Measurements from ENCODE around the gene USP31.

USP31 gene

DNA sequence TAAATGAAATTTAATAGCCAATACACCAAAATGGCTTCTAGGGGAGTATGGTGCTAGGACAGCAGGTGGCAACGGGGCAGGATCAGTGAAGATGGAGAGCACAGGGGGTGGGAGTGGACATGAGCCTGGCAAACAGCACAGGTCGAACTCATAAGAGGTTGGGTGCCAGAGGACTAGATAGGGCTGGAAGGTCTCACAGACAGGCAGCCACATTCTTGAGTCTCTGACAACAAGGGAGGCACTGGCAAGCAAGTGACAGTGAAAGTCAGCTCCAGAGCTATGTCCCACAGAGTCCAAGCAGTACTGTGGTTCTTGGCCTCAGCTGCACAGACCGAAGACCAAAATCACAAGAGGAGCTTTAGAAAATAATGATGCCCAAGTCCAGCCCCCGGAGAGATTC is 61.2 kb downstream of the USP31 start:
- no peak for DNase-seq

DNA sequence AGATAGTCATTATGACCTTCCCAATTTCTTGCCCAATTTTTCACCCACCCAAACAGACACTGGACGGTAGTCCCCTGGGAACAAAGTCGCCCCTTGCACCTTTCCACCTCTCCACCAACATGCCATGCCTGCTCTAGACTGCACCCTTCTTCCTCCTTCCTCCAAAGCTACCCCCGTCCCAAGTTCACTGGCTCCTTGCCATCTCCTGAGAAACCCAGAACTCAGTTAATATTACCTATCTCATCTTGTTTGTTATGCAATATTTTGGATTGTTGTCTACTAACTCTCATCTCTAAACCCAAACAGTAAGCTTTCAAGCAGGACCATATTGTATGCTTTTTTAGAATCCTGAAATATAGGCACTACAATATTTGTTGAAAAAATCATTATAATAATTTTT is 63.3 kb downstream of the USP31 start:
- DNase-seq: no peak

DNA sequence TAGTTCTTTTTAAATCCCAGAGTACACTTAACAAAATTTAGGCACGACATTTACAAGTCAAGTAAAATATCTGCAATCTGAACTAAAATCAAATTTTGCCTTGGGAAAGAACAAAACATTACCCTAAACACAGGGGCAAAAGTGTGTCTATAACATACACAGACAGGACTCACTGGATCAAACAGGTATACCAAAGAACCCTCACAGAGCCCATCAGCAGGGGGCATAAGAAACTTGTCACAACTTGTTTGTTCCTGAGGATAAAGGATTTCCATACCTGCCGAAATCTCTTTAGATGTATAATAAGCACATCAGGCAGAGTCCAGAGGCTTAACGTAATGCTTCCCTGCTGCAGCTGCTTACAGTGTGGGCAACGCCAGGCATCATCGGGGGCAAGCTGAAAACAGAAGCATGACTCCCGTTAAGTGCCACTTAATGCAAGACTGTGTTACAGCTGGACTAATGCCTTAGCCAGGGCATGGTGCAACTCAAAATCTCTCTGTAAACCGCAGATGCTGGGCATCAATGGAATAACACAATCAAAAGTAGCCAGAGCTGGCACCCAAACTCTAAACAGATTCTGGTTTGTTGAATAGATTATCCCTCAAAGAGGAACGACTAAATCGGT is 67.0 kb downstream of the USP31 start:
- DNase-seq: no peak

DNA sequence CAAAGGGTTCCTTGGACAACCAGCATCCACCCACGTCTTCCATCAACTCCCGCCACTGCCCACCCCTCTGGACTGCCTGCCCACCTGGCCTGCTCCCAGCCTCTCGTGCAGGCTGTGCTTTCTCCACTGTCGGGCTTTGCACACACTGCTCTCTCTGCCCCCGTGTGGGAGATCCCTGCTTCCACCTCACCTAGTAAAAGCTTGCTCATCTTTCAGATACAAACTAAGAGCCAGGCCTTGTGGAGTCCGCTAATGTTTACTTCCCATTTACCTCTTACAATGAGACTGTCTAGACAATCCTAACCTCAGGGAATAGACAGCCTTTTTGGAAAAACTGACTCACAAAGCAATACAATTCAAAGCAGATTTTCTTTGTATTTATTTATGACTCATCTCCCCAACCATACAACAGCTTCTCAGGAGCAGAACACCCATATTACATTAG is 67.6 kb downstream of the USP31 start:
- no peak for DNase-seq

DNA sequence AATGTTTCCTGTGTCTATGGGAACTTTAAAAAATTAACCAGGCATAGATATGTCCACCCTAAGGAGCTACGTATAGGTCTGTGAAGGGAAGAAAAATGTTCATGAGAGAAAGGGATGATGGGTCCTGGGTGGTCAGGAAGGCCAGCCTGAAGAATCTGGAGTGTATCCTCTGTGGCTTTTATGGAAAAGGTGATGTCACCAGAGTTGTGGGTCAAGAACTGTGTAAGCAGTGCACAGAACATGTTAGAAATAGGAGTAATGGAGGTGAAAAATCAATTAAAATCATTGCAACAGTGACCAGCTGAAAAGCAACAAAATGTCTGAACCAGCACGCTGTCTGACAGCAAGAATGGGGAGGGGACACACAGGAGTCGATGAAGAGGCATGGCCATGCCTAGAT is 68.5 kb downstream of the USP31 start:
- no peak for DNase-seq

DNA sequence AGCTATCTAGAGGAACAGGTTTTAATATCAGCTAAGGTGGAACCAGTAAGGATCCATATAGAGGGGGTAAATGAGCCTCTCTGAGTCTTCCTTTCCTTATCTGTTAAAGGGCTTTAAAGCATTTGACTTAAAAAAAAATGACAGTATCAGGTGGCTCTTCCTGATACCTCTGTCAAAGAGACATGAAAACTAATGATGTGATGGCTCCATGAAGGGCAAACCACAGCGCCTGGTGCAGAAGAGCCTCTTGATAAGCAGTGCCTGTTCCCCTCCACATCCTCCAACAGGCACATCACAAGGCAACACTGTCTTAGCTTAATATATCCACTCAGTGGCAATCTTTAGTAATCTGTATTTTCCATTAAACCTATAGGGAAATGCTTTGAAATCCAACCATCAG is 68.9 kb downstream of the USP31 start:
- no peak for DNase-seq

DNA sequence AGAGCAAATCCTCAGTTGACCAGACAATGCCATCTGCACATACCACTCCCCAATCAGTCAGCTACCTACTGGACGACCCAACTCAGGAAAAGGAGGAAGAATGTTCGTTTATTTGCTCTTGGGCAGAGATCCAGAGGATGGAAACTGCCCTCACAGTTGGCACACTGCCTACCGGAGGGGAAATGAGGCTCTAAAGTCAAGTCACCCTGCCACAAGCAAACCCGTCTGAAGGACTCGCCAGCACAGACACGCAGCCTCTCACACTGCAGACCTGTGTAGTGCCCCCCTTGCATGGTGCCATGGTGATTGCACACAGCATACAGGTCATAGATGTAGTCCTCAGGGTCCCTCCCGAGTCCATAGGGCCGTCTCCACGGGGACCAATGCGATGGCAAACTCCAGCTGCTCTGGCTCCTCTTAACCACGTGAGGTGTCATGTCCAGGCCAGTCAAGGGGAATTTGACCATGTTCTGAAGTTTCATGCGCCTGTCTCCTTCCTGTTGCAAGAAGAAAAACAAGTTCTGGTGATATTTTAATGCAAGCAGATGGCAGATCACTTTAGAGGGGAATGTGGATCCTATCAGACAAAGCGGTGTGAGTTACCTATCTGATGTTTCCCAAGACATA is 69.5 kb downstream of the USP31 start:
- DNase-seq: no peak

DNA sequence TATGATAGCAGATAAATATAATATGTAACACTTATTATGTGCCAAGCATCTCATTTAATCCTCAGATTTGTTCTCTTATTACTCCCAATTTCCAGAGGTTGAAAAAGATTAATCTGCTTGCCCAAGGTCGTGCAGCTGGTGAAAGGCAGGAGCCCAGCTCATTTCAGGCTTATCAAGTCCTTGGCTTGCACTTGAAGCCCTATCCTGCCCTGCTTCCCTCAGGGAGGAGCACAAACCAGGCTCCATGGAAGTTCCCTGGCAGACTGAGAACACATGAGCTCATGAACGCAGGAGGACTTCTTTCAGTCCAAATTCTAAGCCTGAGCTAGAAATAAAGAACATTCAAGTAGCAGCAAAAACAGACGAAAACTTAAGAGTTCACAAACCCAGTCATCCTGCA is 74.8 kb downstream of the USP31 start:
- DNase-seq: no peak

DNA sequence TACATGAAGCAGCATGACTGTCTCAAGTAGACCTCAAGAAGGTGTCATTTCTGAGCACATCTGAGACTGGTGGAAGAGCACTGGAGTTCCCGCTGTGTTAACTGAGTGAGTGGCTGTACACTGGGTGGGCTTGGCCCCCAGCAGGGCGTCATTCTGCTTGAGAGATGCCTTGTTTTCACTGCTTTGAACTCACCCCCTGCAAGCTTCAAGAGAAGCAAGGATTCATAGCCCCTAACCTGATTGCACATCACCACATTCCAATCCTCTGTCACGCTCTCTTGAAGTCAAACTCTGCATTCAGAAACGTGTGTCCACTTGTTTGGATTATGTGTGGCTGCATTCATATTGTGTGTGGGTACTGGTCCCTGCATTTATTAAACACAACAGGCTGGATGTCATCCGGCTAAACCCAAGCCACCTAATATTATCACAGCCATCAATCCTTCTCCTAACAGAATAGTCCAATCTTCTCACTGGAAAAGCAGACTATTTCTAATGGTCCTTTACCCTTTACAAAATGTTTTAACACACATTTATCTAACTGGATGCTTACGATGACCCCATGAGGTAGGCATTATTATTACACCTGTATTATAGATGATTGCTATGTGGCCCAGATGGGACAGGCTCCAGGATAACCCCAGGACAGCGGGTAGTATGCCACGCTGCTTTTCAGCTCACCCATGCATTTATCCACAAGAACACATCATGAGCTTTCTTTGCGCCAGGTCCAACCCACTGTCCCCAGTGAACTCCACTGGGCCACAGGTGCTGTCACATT is 76.3 kb downstream of the USP31 start:
- DNase-seq: no peak

DNA sequence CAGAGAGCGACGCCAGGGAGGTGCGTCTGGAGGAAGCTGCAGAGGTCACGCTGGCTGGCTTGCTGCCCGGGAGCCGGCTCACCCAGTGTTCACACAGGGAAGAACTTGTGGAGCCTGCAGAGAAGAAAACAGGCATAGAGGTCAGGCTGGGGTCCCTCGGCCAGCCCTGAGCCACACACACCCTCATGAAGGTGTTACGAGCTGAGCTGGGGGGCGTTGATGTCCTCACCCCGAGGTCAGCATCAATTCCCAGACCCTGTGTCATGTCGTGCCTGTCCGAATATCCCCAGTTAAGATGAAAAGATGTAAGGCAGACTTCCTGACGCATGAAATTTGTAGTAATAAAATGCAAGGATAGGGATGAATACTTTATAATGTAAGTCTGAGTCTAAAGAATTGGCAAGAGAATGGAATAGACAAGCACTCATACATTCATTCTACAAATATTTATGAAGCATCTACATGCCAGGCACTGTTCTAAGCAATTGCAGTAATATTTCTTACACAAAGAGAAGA is 77.1 kb downstream of the USP31 start:
- DNase-seq: no peak

DNA sequence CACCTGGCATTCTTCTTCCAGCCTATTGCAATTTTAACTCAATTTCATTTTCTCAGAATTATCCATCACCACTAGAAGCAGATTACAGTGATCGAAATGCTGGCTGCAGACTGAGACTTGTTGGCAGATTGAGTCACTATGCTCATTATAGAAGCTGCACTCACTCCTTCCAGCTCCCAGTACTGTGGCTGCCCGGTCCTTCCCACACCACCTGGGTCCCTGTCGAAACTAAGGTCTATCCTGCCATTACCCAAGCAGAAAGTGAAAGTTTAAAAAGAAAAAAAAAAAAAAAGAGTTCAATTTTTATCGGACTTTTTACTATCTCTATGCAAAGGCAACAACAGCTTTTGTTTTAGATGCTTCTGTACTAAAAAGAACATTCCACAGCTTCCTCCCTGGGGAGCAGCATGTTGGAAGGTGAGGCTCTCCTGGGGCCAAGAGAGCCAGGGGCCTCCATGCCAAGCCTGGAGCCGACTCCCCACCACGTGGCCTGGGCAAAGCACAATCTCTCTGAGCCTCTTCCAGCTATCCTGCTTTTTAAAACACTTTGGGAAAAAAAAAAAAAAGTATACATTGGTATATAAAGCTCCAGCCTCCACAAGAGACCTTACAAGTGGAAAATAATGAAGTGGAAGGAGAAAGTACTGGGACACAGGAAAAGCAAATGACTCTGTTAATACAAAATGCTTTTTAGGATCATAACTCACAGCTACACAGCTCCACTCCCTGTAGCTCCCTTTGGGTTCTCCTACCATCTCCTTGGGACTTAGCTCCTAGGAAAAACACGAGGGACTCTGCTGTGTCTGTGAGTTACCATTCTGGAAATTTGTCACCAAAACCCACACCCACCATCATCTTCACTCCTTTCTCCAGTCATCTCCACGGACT is 77.8 kb downstream of the USP31 start:
- no peak for DNase-seq

DNA sequence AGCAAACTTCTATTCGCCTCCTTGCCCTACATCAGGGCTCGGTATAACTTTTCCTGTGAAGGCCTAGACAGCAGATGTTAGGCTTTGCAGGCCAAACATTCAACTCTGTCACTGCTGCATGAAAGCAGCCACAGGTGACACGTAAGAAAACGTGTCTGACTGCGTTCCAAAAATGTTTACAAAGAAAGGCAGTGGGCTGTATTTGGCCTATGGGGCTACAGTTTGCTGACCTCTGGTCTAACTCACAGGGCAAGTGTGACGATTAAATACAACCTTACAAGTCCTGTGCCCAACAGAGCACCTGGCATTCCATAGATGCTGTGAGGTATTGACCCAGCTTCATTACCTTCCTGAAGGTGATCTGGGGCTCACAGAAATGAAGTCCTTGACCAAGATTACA is 79.4 kb downstream of the USP31 start:
- DNase-seq: no peak

DNA sequence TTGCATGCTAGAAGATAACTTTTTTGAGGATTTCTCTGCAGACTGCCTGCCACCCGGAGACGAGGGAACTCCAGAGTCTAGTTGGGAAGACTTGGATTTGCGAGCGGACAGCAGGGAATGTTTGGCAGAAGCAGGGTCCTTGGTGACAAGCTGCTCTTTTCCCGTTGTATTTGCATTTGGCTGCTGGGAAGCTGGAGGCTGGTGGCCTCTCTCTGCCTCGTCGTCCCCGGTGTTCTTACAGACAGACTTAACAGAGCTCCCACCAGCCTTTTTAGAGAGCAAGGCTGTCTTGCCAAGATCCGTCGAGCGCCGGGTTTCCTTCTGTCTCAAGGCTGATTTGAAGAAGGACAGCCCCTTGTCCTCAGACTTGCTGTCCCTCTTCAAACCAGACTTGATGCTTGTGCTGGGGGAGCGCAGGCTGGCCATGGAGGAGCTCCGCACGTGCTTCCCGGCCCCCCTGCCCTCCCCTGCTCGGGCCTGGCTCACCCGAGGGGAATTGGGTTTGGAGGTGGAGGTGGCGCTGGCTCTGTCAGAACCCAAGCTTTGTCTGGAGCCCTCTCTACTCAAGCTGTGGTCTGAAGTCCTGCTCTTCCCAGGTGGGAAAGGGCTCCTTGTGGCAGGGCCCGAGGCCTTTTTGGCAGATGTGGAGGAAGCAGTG is 81.0 kb downstream of the USP31 start:
- no peak for DNase-seq

DNA sequence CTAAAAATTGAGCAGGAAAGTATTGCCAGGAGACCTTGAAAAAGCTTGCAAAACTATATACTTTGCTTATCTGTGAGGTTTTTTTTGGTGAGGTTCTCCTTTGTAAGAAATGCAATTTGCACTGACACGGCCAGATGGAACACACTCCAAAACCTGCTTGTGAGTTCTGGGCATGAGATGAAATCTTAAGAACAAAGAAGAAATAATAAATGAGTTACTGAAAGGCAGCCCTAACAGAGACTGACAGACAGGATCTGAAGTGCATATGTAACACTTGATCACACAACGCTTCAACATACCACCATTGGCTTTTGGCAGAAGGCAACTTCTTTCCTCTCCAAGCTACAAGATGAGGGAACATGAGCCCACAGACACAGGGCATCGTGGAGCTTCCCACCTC is 82.6 kb downstream of the USP31 start:
- DNase-seq: no peak

DNA sequence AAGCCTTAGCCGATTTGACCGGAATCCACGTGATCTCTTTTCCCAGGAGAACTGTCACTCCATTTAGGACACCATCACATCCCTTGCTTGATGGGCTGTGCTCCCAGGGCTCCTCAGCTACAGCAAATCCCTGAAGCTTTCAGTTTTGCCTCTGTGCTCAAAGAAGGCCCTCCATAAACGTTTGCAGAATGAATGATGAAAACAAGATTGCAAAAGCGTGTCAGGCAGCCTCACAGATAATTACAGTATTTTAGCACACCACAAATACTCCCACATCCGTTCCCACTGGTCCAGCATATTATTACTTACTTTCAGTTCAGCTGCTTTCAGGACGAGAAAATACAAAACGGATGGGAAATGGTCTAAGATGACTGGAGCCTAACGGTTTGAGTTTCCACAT is 84.6 kb downstream of the USP31 start:
- DNase-seq: no peak

DNA sequence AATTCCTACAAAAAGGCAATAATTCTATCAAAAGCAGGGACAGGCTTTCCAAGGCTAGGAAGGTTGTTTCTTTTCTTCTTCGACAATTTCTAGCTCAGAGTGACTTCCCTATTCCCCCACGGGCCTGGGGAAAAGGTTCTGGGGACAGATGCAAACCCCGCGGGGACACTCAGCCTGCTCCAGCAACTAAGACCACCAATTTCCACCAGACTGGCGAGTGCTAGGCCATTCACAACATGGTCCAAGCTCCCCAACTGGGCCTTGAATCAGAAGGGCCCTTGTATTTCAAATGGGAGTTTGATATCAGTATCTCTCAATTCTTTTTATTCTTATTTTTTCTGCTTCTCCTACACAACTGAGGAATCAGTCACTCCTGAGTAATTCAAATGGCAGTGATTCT is 86.7 kb downstream of the USP31 start:
- no peak for DNase-seq

DNA sequence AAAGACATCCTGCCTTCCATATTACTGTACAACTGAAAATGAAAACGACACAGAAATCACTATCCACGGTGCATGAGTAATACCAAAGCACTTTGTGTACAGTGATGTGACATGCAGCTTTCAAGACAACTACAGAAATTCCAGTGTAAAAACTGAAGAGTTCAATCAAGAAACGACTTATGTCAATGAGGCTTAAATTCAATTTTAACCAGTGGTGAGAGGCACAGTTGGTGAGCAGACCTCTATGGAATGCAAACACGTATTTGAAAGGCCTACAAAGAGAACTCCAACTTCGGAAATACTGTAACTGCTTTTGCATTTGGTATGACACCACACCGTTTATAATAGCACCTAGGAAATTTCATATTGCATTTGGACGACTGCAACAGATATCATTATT is 87.6 kb downstream of the USP31 start:
- DNase-seq: no peak

DNA sequence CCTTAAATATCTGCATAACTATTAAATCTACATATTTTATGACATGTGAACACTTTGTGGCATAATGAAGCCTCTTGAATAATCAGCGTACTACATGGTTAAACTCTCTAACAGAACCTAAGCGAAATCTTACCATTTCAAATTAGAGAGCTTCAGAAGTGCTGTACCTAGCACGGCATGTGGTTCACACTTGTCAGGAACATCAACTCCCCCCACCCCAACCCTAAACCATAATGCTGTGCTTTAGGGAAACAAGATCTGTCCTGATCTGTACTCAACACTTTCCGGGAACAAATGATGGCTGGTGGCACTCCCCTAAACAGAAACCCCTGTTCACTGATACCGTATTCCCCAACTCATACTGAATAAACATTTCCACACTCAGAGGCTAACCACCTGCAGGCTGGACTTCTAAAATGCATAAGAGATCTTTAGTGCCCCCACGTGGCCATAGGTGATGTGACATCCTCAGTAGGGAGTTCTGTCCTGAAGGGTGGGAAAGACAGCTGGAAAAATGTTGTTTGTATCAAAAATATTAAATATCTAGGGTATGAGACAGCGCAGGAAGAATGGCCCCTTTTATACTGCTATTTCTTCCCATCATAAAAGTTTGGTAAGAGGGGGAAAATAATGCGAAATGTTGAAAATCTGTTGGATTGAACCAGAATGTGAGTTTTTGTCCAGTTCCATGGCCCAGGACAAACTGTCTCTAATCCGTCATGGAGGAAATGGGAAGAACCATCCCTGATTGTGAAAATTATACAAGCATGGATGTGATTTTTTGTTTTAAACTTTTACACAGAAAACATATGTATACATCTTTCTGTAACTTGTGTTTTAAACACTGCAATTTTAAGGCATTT is 88.6 kb downstream of the USP31 start:
- DNase-seq: peak; percentile 72

DNA sequence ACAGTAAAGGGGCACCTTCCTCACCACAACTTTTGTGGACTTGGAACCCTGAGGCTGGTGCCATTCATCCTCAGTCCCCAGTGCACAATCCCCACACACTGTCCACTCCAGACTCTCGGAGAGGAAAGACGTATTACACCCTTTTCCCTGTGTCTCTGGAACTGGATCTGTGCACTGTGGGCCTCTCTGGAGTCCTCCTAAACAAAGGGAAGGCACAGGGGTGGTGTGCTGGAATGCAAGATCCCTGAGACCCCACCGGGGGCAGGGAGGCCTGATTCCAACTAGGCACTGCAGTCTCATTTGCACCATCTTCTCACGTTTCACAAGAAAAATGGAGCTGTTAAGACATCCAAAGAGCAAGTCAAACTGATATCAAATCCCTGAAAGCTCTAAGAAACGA is 89.8 kb downstream of the USP31 start:
- DNase-seq: no peak

DNA sequence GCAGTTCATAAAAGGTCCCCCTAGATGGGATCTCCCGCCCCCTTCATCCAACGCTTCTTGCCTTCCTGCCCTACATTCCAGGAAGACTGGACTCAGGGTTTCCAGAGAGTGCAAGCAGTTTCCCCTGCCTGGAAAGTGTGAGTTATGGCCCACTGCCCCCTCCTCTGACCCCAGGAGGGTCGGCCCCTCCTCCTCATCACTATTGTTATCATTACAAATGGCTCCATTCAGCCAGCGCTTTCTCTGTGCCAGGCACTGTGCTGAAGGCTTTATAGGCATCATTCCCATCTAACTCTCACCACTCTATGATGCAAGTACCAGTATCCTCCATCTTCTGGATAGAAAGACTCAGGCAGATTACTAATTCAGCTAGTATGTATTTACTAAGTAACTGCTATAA is 90.7 kb downstream of the USP31 start:
- no peak for DNase-seq

DNA sequence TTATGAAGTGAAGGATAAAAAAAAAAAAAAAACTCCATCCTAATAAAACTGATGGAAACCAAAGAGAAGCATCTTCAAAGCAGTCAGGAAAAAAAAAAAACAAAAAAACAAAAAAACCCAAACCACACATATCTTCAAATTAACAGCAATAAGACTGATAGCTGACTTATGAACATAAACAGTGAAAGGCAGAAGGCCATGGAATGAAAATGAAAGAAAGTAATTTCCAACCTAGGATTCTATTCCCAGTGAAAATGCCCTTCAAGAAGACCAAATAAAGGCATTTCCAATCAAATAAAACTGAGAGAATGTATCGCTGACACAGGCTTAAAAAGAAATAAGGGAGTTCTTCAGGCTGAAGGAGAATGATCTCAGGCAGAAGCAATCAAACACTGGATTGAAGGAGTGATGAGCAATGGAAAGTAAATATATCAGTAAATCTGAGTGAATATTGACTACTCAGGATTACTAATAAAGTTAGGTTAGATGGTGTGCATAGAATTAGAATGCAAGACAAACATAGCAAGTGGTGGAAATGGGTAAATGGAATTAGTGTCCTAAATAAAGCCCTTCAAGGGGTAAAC is 92.1 kb downstream of the USP31 start:
- DNase-seq: no peak

Measured in right forelimb (tissue), 1 donor.